Measurements from ENCODE around the gene JAG2.

The JAG2 gene

GRCh38 chr14:105182296-105183020 is 13.9 kb upstream of the JAG2 start:
- H3K27ac Mint-ChIP-seq: no peak overlapping the region
- no peaks in the 10 kb centered on the region for H3K36me3 Mint-ChIP-seq
- ATAC-seq (ENCODE audit: low read depth): no peak
- peak overlapping the region; percentile 41 for H3K4me3 Mint-ChIP-seq
- no peaks in the 10 kb centered on the region for H3K9me3 Mint-ChIP-seq
- no peak for DNase-seq (ENCODE audit: low spot score in 2 of 2)
- H3K4me1 Mint-ChIP-seq: peaks cover 12% of the 10 kb centered on the region
- H3K27me3 Mint-ChIP-seq: peaks cover 16% of the 10 kb centered on the region

GRCh38 chr14:105181549-105182295 is 13.1 kb upstream of the JAG2 start:
- H3K36me3 Mint-ChIP-seq: no peaks in the 10 kb centered on the region
- H3K27me3 Mint-ChIP-seq: peaks cover 16% of the 10 kb centered on the region
- no peaks in the 10 kb centered on the region for H3K9me3 Mint-ChIP-seq
- peak overlapping the region; percentile 41 for H3K4me3 Mint-ChIP-seq
- ATAC-seq (ENCODE audit: low read depth) (no peak), DNase-seq (ENCODE audit: low spot score in 2 of 2) (no peak)
- no peak overlapping the region for H3K27ac Mint-ChIP-seq
- H3K4me1 Mint-ChIP-seq: peaks cover 12% of the 10 kb centered on the region

- Mint-ChIP-seq H3K27me3 (peaks cover 14% of the 10 kb centered on the region), H3K4me3 (peak within 1 kb of the TSS; percentile 75), H3K36me3 (no peaks in the 10 kb centered on the region), H3K27ac (no peak within 1 kb of the TSS), H3K4me1 (peaks cover 10% of the 10 kb centered on the region), H3K9me3 (no peaks in the 10 kb centered on the region)
- ATAC-seq (ENCODE audit: low read depth): peak; percentile 88
- DNase-seq (ENCODE audit: low spot score in 2 of 2): peak; percentile 85 to 86
Observed at GRCh38 chr14:105180592-105181548, 12.3 kb upstream of the JAG2 start, which contains the start of gene NUDT14. Gene NUDT14 (minus strand): TSS chr14:105181312. CDS start chr14:105181209, 103 bp downstream.

DNA sequence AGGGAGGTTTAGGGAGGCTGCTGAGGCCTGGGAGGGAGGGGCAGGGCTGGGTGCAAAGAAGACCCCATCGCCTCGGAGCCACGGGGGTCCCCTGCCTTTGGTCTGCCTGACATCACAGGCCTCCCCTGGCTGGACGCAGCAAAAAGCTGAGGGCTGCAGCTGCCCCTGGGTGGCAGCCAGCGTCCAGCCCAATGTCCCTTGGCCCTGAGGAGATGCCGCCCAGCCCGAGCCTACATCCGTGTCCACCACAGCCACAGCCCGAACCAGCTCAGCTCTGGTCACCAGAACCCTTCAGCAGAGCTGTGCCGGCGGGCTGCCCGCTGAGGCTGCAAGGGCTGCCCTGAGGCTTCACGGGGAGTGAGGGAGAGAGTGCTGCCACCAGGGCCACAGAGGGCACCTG is 10.6 kb upstream of the JAG2 start:
- DNase-seq (ENCODE audit: low spot score in 2 of 2) (no peak), ATAC-seq (ENCODE audit: low read depth) (no peak)
- H3K4me1 Mint-ChIP-seq: peaks cover 7% of the 10 kb centered on the region
- H3K36me3 Mint-ChIP-seq: no peaks in the 10 kb centered on the region
- peaks cover 5% of the 10 kb centered on the region for H3K27me3 Mint-ChIP-seq
- no peaks in the 10 kb centered on the region for H3K9me3 Mint-ChIP-seq
- no peak overlapping the region for H3K4me3 Mint-ChIP-seq
- no peak overlapping the region for H3K27ac Mint-ChIP-seq

DNA sequence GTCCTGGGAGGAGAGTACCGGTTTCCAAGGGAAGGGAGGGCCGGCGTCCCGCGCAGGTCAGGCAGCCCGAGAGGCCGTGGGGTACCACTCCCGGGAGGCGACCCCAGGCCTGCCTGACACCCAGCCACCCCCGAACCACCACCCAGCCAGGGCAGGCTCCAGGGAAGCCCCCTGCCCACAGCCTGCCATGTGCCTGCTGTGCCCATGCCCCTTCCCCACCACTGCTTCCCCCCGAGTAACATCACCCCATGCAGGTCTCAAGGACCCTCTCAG is 10.2 kb upstream of the JAG2 start:
- Mint-ChIP-seq H3K27me3 (peaks cover 4% of the 10 kb centered on the region), H3K4me3 (no peak overlapping the region), H3K36me3 (no peaks in the 10 kb centered on the region), H3K9me3 (no peaks in the 10 kb centered on the region), H3K27ac (no peak overlapping the region), H3K4me1 (peaks cover 9% of the 10 kb centered on the region)
- no peak for DNase-seq (ENCODE audit: low spot score in 2 of 2)
- ATAC-seq (ENCODE audit: low read depth): no peak

GRCh38 chr14:105178069-105178867 is 9.7 kb upstream of the JAG2 start:
- Mint-ChIP-seq H3K4me3 (no peak overlapping the region), H3K27me3 (peaks cover 1% of the 10 kb centered on the region)

DNA sequence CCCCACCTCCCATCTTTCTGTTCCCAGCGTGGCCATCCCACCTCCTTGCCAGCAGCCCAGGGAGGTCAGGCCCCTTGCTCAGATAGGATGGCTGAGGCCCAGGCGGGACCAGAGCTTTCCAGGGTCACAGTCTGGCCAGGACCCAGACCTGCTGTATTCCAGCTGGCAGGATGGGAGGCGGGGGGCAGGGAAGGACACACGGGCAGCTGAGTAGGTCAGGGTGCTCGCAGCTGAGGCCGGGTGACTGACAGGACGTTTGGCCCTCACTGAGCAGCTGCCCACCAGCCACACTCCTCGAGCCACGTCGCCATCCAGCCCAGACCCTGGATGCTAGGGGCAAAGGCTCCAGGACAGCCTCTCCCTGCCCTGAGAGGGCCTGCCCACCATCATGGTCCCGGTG is 8.5 kb upstream of the JAG2 start:
- ATAC-seq (ENCODE audit: low read depth) (no peak), DNase-seq (ENCODE audit: low spot score in 2 of 2) (no peak)
- H3K4me3 Mint-ChIP-seq: no peak overlapping the region
- no peaks in the 10 kb centered on the region for H3K27me3 Mint-ChIP-seq
- H3K27ac Mint-ChIP-seq: no peak overlapping the region
- H3K36me3 Mint-ChIP-seq: no peaks in the 10 kb centered on the region
- no peaks in the 10 kb centered on the region for H3K9me3 Mint-ChIP-seq
- peaks cover 9% of the 10 kb centered on the region for H3K4me1 Mint-ChIP-seq

More at GRCh38 chr14:105178069-105178867, 9.7 kb upstream of the JAG2 start:
- H3K9me3 Mint-ChIP-seq: no peaks in the 10 kb centered on the region
- H3K36me3 Mint-ChIP-seq: no peaks in the 10 kb centered on the region
- H3K4me1 Mint-ChIP-seq: peaks cover 9% of the 10 kb centered on the region
- H3K27ac Mint-ChIP-seq: no peak overlapping the region
- ATAC-seq (ENCODE audit: low read depth) (no peak), DNase-seq (ENCODE audit: low spot score in 2 of 2) (no peak)

- no peak overlapping the region for H3K27ac Mint-ChIP-seq
- peaks cover 3% of the 10 kb centered on the region for H3K27me3 Mint-ChIP-seq
- DNase-seq (ENCODE audit: low spot score in 2 of 2): no peak
- peaks cover 12% of the 10 kb centered on the region for H3K4me1 Mint-ChIP-seq
- H3K36me3 Mint-ChIP-seq: no peaks in the 10 kb centered on the region
- H3K4me3 Mint-ChIP-seq: no peak overlapping the region
- ATAC-seq (ENCODE audit: low read depth): no peak
- no peaks in the 10 kb centered on the region for H3K9me3 Mint-ChIP-seq
Observed at GRCh38 chr14:105176513-105176912, 7.9 kb upstream of the JAG2 start.

- Mint-ChIP-seq H3K27ac (no peak overlapping the region), H3K36me3 (no peaks in the 10 kb centered on the region), H3K4me3 (no peak overlapping the region), H3K9me3 (no peaks in the 10 kb centered on the region), H3K4me1 (peaks cover 11% of the 10 kb centered on the region), H3K27me3 (peaks cover 7% of the 10 kb centered on the region)
- ATAC-seq (ENCODE audit: low read depth) (peak; percentile 75), DNase-seq (ENCODE audit: low spot score in 2 of 2) (no peak)
Observed at GRCh38 chr14:105173901-105174894, 5.6 kb upstream of the JAG2 start.

- DNase-seq (ENCODE audit: low spot score in 2 of 2) (no peak), ATAC-seq (ENCODE audit: low read depth) (no peak)
- no peaks in the 10 kb centered on the region for H3K36me3 Mint-ChIP-seq
- no peak overlapping the region for H3K4me3 Mint-ChIP-seq
- no peaks in the 10 kb centered on the region for H3K9me3 Mint-ChIP-seq
- peaks cover 11% of the 10 kb centered on the region for H3K4me1 Mint-ChIP-seq
- no peak overlapping the region for H3K27ac Mint-ChIP-seq
- peaks cover 8% of the 10 kb centered on the region for H3K27me3 Mint-ChIP-seq
Observed at GRCh38 chr14:105173145-105173544, 4.6 kb upstream of the JAG2 start.

- no peak overlapping the region for H3K27ac Mint-ChIP-seq
- peaks cover 8% of the 10 kb centered on the region for H3K27me3 Mint-ChIP-seq
- DNase-seq (ENCODE audit: low spot score in 2 of 2): no peak
- H3K4me3 Mint-ChIP-seq: no peak overlapping the region
- no peaks in the 10 kb centered on the region for H3K36me3 Mint-ChIP-seq
- peaks cover 11% of the 10 kb centered on the region for H3K4me1 Mint-ChIP-seq
- H3K9me3 Mint-ChIP-seq: no peaks in the 10 kb centered on the region
- ATAC-seq (ENCODE audit: low read depth): no peak
Observed at GRCh38 chr14:105172476-105172875, 3.9 kb upstream of the JAG2 start.

DNA sequence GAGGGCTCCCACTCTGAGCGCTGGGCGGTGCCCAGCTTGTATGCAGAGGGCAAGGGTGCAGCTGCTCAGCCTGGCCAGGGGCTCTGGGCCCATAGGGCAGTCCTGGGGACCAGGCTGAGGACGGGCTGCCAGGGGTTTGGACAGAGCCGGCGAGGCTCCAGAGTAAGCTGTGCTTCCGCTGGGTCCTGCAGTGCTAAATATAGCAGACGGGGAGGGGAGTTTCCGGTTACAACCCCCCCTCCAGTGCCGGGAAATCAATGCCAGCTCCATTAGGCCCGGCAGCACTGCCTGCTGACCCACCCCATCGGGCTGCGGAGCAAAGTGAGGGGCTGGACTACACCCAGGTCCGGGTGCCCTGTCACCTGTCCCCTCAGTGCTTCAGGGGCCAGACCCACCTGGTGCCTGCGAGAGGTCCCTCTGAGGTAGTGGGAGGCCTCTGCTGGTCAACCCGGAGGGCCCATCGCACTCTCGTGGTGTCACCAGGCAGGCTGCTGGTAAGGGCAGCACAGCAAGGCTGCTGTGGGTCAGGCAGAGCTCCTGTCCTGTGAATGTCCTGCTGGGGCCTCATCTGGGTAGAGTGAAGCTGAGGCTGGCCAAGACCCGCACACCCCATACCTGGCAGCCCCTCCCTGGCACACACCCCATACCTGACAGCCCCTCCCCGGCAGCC is 2.6 kb upstream of the JAG2 start:
- Mint-ChIP-seq H3K27me3 (peaks cover 8% of the 10 kb centered on the region), H3K27ac (no peak overlapping the region), H3K9me3 (no peaks in the 10 kb centered on the region), H3K4me3 (no peak overlapping the region), H3K4me1 (peaks cover 11% of the 10 kb centered on the region), H3K36me3 (no peaks in the 10 kb centered on the region)
- DNase-seq (ENCODE audit: low spot score in 2 of 2) (no peak), ATAC-seq (ENCODE audit: low read depth) (no peak)
